D721Med (cell line): ENCODE measurements around the gene SUGCT.

ENCODE experiments used
- DNase-seq: peaks from one replicate; pipeline ENCODE4 v3.0.0; 2011; ENCODE audit warnings: low spot score; ENCODE audit not compliant: insufficient read length
- FAIRE-seq: peaks from 2 replicates; lab custom pipeline; 2011; peaks lifted over from hg19 to GRCh38; lab: Jason Lieb, UNC
- TF ChIP-seq, protein P1 (sequence below): IDR thresholded peaks from 2 replicates; pipeline ENCODE4 v1.5.1; 2012; ENCODE audit warnings: mild to moderate bottlenecking, control low read depth; ENCODE audit not compliant: insufficient read depth; ENCODE audit errors: missing control alignments

Gene SUGCT

GRCh38 chr7:40808378-40808942 lies 673.7 kb downstream of the SUGCT start:
- TF ChIP-seq, protein P1, sequence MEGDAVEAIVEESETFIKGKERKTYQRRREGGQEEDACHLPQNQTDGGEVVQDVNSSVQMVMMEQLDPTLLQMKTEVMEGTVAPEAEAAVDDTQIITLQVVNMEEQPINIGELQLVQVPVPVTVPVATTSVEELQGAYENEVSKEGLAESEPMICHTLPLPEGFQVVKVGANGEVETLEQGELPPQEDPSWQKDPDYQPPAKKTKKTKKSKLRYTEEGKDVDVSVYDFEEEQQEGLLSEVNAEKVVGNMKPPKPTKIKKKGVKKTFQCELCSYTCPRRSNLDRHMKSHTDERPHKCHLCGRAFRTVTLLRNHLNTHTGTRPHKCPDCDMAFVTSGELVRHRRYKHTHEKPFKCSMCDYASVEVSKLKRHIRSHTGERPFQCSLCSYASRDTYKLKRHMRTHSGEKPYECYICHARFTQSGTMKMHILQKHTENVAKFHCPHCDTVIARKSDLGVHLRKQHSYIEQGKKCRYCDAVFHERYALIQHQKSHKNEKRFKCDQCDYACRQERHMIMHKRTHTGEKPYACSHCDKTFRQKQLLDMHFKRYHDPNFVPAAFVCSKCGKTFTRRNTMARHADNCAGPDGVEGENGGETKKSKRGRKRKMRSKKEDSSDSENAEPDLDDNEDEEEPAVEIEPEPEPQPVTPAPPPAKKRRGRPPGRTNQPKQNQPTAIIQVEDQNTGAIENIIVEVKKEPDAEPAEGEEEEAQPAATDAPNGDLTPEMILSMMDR: no peak
- FAIRE-seq (no peak), DNase-seq (no peak)

- FAIRE-seq (no peak), DNase-seq (no peak)
- TF ChIP-seq, protein P1: no peak
Observed at GRCh38 chr7:40810274-40810673, 675.5 kb downstream of the SUGCT start.

DNA sequence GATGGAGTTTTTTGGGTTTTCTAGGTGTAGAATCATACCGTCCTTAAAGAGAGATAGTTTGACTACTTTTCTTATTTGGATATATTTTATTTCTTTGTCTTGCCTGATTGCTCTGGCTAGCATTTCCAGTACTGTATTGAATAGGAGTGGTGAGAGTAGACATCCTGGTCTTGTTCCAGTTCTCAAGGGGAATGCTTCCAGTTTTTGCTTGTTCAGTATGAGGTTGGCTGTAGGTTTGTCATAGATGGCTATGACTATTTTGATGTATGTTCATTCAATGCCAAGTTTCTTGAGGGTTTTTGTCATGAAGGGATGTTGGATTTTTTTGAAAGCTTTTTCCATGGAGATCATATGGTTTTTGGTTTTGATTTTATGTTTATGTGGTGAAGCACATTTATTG lies 676.9 kb downstream of the SUGCT start:
- DNase-seq (no peak), FAIRE-seq (no peak)
- TF ChIP-seq, protein P1: no peak

- DNase-seq: no peak
- no peak for FAIRE-seq
- TF ChIP-seq, protein P1: no peak
Observed at GRCh38 chr7:40815022-40815421, 680.2 kb downstream of the SUGCT start.

- DNase-seq (no peak), FAIRE-seq (no peak)
- TF ChIP-seq, protein P1: no peak
Observed at GRCh38 chr7:40815512-40815911, 680.7 kb downstream of the SUGCT start.

- TF ChIP-seq, protein P1: no peak
- FAIRE-seq (no peak), DNase-seq (no peak)
Observed at GRCh38 chr7:40822861-40823260, 688.1 kb downstream of the SUGCT start.

DNA sequence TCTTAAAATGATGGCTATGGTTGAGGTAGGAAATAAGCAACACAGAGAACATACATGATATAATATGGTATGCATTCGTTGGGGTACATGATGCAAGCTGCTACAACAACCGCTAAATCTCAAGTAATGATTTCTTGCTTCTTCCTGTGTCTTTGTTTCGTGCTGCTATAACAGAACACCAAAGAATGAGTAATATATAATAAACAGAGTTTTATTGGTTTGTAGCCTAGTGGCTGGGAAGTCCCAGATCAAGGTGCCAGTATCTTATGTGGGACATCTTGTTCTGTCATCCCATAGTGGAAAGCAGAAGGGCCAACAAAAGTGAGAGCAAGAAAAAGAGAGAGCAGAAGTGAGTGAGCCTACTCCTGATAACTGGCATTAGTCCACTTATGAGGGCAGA lies 689.7 kb downstream of the SUGCT start:
- FAIRE-seq (no peak), DNase-seq (no peak)
- TF ChIP-seq, protein P1: no peak
